ENCODE results near the gene DAZAP2.

- no peak for TF ChIP-seq EZH2phosphoT487 (IDR thresholded peaks at IDR 0.05; ENCODE audit: borderline replicate concordance, low read length)
- TF ChIP-seq, protein P1, sequence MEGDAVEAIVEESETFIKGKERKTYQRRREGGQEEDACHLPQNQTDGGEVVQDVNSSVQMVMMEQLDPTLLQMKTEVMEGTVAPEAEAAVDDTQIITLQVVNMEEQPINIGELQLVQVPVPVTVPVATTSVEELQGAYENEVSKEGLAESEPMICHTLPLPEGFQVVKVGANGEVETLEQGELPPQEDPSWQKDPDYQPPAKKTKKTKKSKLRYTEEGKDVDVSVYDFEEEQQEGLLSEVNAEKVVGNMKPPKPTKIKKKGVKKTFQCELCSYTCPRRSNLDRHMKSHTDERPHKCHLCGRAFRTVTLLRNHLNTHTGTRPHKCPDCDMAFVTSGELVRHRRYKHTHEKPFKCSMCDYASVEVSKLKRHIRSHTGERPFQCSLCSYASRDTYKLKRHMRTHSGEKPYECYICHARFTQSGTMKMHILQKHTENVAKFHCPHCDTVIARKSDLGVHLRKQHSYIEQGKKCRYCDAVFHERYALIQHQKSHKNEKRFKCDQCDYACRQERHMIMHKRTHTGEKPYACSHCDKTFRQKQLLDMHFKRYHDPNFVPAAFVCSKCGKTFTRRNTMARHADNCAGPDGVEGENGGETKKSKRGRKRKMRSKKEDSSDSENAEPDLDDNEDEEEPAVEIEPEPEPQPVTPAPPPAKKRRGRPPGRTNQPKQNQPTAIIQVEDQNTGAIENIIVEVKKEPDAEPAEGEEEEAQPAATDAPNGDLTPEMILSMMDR (conservative IDR thresholded peaks at IDR 0.05; ENCODE audit: low read depth, low read length), result no peak
- TF ChIP-seq EZH2 (IDR thresholded peaks at IDR 0.05; ENCODE audit: low read length, unreplicated experiment), result no peak
These were observed 3.5 kb downstream of the DAZAP2 start for GRCh38 chr12:51242120-51242519.

Measured in PC-3 (cell line).